ENCODE measurements around the gene ZNF544.

The ZNF544 gene

GRCh38 chr19:58278541-58279041 lies 49.9 kb downstream of the ZNF544 start, which contains the start of gene ZNF8:
Gene ZNF8, plus strand, starts transcription at chr19:58278955. Its CDS starts 127 bp downstream, at chr19:58279082.
- ChIA-PET POLR2A (interaction anchor here (0.6 to 1.0 kb wide), 2 partner anchors 10 to 17 kb away, joined by 3 read pairs; no protein-coding TSS in a partner anchor), CTCF (interaction anchor here (1.2 kb wide), 1 partner anchor 241 kb away, joined by 3 read pairs; the partner anchor contains the start of gene ZBTB45)
- DNase-seq (ENCODE audit: extremely low spot score), result peak; percentile 100
- peak; percentile 2 for TF ChIP-seq CTCF (IDR thresholded peaks at IDR 0.05; ENCODE audit: control extremely low read depth, extremely low read depth, low read depth, missing control alignments)

- CTCF ChIA-PET, result interaction anchor here (1.0 to 1.3 kb wide), 3 partner anchors 28 to 241 kb away, joined by 3 to 4 read pairs (median 3); partner anchors contain the start of gene ZBTB45
- DNase-seq (ENCODE audit: extremely low spot score), result peak; percentile 55
- no peak for TF ChIP-seq CTCF (IDR thresholded peaks at IDR 0.05; ENCODE audit: control extremely low read depth, extremely low read depth, low read depth, missing control alignments)
- POLR2A ChIA-PET, result interaction anchor here (0.6 to 1.0 kb wide), 3 partner anchors 10 to 80 kb away, joined by 3 to 4 read pairs (median 3); no protein-coding TSS in a partner anchor
Measured at GRCh38 chr19:58279042-58279924, 50.6 kb downstream of the ZNF544 start.

GRCh38 chr19:58279925-58280316 lies 51.2 kb downstream of the ZNF544 start:
- ChIA-PET CTCF (interaction anchor here (1.0 to 1.3 kb wide), 2 partner anchors 27 to 68 kb away, joined by 3 to 4 read pairs; no protein-coding TSS in a partner anchor), POLR2A (no interaction called here)
- TF ChIP-seq CTCF (IDR thresholded peaks at IDR 0.05; ENCODE audit: control extremely low read depth, extremely low read depth, low read depth, missing control alignments), result no peak
- DNase-seq (ENCODE audit: extremely low spot score), result no peak

- ChIA-PET POLR2A (no interaction called here), CTCF (no interaction called here)
- no peak for TF ChIP-seq CTCF (IDR thresholded peaks at IDR 0.05; ENCODE audit: control extremely low read depth, extremely low read depth, low read depth, missing control alignments)
- no peak for DNase-seq (ENCODE audit: extremely low spot score)
Measured at GRCh38 chr19:58284199-58284598, 55.5 kb downstream of the ZNF544 start.

- POLR2A ChIA-PET, result no interaction called here
- no peak for DNase-seq (ENCODE audit: extremely low spot score)
- TF ChIP-seq CTCF (IDR thresholded peaks at IDR 0.05; ENCODE audit: control extremely low read depth, extremely low read depth, low read depth, missing control alignments), result no peak
- CTCF ChIA-PET, result no interaction called here
Measured at GRCh38 chr19:58291943-58292342, 63.2 kb downstream of the ZNF544 start.

- POLR2A ChIA-PET, result no interaction called here
- TF ChIP-seq CTCF (IDR thresholded peaks at IDR 0.05; ENCODE audit: control extremely low read depth, extremely low read depth, low read depth, missing control alignments), result no peak
- DNase-seq (ENCODE audit: extremely low spot score), result no peak
- CTCF ChIA-PET, result no interaction called here
Measured at GRCh38 chr19:58294743-58295374, 66.1 kb downstream of the ZNF544 start.
